ENCODE results near the gene MAPK8. TPM values are rescaled to one million over a fixed set of nuclear protein-coding genes. Genes with fewer than 3 reads are reported as not detected.

Gene MAPK8
- total RNA-seq, 1 experiment from 2014 or later: 67.5 TPM

DNA sequence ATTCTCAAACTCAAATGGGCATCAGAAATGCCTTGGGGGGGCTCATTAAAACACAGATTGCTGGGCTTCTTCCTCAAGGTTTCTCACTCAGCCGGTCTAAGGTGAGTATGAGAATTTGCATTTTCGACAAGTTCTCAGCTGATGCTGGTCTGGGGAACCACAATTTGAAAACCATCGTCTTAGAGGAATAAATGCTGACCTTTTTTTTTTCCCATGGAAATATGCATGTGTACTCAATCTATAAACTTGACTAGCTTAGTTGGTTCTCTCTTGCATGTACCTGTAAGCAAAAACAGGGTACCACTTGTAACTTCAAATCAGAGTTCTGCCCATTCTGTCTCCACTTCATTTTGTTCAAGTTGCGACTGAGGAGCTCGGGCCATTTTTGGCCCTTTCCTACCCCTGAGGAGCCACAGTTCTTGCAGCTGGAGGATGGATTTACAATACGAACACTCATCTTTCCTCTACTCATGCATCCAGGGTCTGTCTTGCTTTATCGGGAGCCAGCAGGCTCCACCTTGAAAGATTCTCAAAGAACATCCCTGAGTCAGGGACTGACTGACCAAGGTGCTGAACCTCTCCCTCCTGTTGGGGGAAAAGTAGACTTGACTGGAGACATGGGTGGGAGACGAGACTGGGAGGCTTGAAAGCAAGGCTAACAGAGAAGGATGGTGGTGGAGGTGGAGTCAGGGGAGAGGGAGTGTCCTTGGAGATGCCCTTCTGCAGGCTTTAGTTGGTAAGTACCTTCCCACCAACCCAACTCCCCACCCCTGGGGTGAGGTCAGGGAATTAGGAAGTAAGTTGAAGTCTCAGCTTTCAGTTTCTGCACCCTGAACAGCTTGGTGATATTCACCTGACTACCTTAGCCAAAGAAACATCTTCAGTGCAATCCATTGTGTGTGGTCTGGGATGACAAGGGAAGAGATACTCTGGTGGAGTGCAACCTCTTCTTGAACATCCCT is 3.7 kb upstream of the MAPK8 start:
- intact Hi-C loops (cut with micrococcal nuclease; ENCODE audit: unreplicated experiment): loop anchor here (5.0 kb wide), 1 partner anchor 50 kb away; no protein-coding TSS in a partner anchor
- ChIA-PET CTCF (interaction anchor here (0.6 kb wide), 1 partner anchor 27 kb away, joined by 4 read pairs; no protein-coding TSS in a partner anchor), POLR2A (ENCODE audit: unreplicated experiment) (no interaction called here)
- Histone ChIP-seq H3K27me3 (ENCODE audit: insufficient read depth, low read depth) (no peaks in the 10 kb centered on the region), H3K79me2 (ENCODE audit: low read depth) (peaks cover 8% of the 10 kb centered on the region), H2AFZ (no peak overlapping the region), H3K4me3 (no peak overlapping the region), H3K9me2 (ENCODE audit: insufficient read depth) (no peaks in the 10 kb centered on the region), H3K4me2 (no peak overlapping the region), H3K27ac (no peak overlapping the region), H3K9me3 (ENCODE audit: insufficient read depth, low read depth) (no peaks in the 10 kb centered on the region), H3K4me1 (replicated peaks; ENCODE audit: insufficient read depth) (peaks cover 9% of the 10 kb centered on the region), H3F3A (ENCODE audit: insufficient read depth, low read depth) (peaks cover 6% of the 10 kb centered on the region), H4K20me1 (ENCODE audit: insufficient read depth) (0 out of 2 replicates have a peak, but pooled peaks cover 4% of the 10 kb centered on the region), H3K36me3 (ENCODE audit: low read depth) (no peaks in the 10 kb centered on the region)
- no TSS peak for BruUV-seq (replicated peaks)
- TF ChIP-seq CTCF (conservative IDR thresholded peaks at IDR 0.05) (no peak), EZH2 (IDR thresholded peaks at IDR 0.05; ENCODE audit: low read depth) (no peak)
- no peak for DNase-seq

- CTCF ChIA-PET: no interaction called here
- Histone ChIP-seq H3K4me2 (peak overlapping the region; percentile 57), H3K4me1 (replicated peaks; ENCODE audit: insufficient read depth) (peaks cover 40% of the 10 kb centered on the region), H2AFZ (peak overlapping the region; percentile 68), H3K9me3 (ENCODE audit: insufficient read depth, low read depth) (no peaks in the 10 kb centered on the region), H3K4me3 (peak overlapping the region; percentile 85; the same call in 1 of the 2 replicates), H3F3A (ENCODE audit: insufficient read depth, low read depth) (peaks cover 25% of the 10 kb centered on the region), H3K9me2 (ENCODE audit: insufficient read depth) (no peaks in the 10 kb centered on the region), H4K20me1 (ENCODE audit: insufficient read depth) (peaks cover 13% of the 10 kb centered on the region; the same call in 1 of the 2 replicates), H3K27me3 (ENCODE audit: insufficient read depth, low read depth) (no peaks in the 10 kb centered on the region), H3K27ac (no peak overlapping the region), H3K36me3 (ENCODE audit: low read depth) (no peaks in the 10 kb centered on the region), H3K79me2 (ENCODE audit: low read depth) (peaks cover 36% of the 10 kb centered on the region)
- DNase-seq: no peak
- POLR2A ChIA-PET (ENCODE audit: unreplicated experiment): interaction anchor here (0.6 kb wide), 1 partner anchor 143 kb away, joined by 14 read pairs; no protein-coding TSS in a partner anchor
- intact Hi-C loops (cut with micrococcal nuclease; ENCODE audit: unreplicated experiment): loop anchor here (2.0 to 5.0 kb wide), 3 partner anchors 17 to 351 kb away; no protein-coding TSS in a partner anchor
- BruUV-seq (replicated peaks): no TSS peak
- TF ChIP-seq CTCF (conservative IDR thresholded peaks at IDR 0.05) (no peak), EZH2 (IDR thresholded peaks at IDR 0.05; ENCODE audit: low read depth) (no peak)
These were observed 592 bp upstream of the MAPK8 start for GRCh38 chr10:48305905-48306264.

DNA sequence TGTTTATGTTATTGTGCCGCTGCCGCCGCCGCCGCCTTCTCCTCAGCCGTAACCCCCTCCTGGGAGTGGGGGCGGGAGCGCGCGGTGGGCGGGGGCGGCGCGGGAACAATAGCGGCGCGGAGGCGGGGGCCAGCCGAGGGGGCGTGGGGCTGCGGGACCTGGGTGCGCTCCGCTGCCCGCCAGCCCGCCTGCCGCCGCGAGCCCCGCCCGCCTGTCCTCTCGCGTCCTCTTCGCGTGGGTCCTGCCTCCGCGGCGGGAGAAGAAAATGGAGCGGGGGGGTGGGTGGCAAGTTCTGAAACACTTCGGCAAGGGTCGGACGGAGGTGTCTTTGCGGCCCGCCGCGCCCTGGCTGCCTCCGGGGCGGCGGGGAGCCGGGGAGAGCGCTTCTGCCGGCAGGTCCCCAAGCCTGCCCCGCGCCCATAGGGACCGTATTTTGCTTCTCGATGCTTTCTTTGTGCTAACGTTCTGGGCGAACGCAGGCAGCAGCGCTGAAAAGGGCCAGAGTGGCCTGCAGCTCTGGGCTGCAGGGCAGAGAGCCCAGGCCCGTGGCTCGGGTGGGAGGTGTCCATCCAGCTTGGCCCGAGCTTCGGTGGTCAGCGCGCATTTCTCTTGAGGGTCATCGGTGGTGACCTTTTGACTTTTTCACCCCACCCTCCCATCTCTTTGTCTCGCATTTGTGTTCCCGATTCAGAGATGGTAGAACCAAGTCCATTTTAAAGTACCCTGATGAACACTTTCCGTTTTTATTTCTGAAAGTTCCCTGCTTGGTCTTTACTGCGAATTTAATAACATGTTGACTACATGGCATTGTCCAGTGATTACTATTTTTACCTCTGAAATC is 613 bp downstream of the MAPK8 start:
- BruUV-seq (replicated peaks): TSS peak; percentile 34
- Histone ChIP-seq H3K27ac (peak overlapping the region; percentile 14; the same call in 1 of the 2 replicates), H3K36me3 (ENCODE audit: low read depth) (no peaks in the 10 kb centered on the region), H3K4me1 (replicated peaks; ENCODE audit: insufficient read depth) (peaks cover 52% of the 10 kb centered on the region), H3K9me3 (ENCODE audit: insufficient read depth, low read depth) (no peaks in the 10 kb centered on the region), H3K4me2 (peak overlapping the region; percentile 92), H3K4me3 (peak overlapping the region; percentile 85), H4K20me1 (ENCODE audit: insufficient read depth) (peaks cover 16% of the 10 kb centered on the region; the same call in 1 of the 2 replicates), H2AFZ (peak overlapping the region; percentile 75; the same call in 1 of the 2 replicates), H3F3A (ENCODE audit: insufficient read depth, low read depth) (peaks cover 31% of the 10 kb centered on the region), H3K27me3 (ENCODE audit: insufficient read depth, low read depth) (no peaks in the 10 kb centered on the region), H3K9me2 (ENCODE audit: insufficient read depth) (no peaks in the 10 kb centered on the region), H3K79me2 (ENCODE audit: low read depth) (peaks cover 48% of the 10 kb centered on the region)
- POLR2A ChIA-PET (ENCODE audit: unreplicated experiment): no interaction called here
- CTCF ChIA-PET: interaction anchor here (0.6 kb wide), 1 partner anchor 13 kb away, joined by 4 read pairs; no protein-coding TSS in a partner anchor
- intact Hi-C loops (cut with micrococcal nuclease; ENCODE audit: unreplicated experiment): loop anchor here (2.0 to 5.0 kb wide), 3 partner anchors 18 to 350 kb away; no protein-coding TSS in a partner anchor
- DNase-seq: peak in 1 of 2 experiments; percentile 73
- TF ChIP-seq EZH2 (IDR thresholded peaks at IDR 0.05; ENCODE audit: low read depth) (no peak), CTCF (conservative IDR thresholded peaks at IDR 0.05) (no peak)

All from PC-9 (cell line).